GM20431 (cell line): ENCODE data around the gene ACTG1.

ENCODE experiments used
- in situ Hi-C: fragments of 300-500 bp; cut with MseI, MboI; formaldehyde crosslinking; loops from one replicate; pipeline ENCODE4 v1.15.0; 2020; ENCODE audit warnings: low sequenced_read_pairs; ENCODE audit not compliant: unreplicated experiment

Gene ACTG1

DNA sequence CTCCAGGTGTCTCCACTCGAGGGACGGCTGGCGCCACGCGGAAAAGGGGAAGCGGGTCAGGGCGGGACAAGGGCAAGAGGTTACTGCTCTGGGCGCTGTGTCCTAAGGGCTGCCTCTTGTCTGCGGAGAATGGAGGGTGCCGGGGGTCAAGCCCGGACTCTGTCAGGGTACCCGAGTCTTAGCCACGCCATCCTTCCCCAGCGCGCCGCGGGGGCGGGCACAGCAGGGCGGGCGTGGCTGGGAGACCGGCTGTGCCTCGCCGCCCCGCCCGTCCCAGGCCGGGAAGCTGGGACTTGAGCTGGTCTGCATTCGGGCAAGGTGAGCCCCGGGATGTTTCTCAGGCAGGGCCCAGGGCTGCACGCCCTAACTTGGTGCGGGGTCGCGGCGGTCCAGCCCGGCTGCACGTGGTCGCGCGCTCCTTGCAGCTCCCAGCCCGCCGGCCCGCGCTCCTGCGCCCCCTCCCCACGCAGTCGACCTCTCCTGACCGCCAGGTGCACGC is 6.2 kb upstream of the ACTG1 start:
- in situ Hi-C loops = no loop called here

DNA sequence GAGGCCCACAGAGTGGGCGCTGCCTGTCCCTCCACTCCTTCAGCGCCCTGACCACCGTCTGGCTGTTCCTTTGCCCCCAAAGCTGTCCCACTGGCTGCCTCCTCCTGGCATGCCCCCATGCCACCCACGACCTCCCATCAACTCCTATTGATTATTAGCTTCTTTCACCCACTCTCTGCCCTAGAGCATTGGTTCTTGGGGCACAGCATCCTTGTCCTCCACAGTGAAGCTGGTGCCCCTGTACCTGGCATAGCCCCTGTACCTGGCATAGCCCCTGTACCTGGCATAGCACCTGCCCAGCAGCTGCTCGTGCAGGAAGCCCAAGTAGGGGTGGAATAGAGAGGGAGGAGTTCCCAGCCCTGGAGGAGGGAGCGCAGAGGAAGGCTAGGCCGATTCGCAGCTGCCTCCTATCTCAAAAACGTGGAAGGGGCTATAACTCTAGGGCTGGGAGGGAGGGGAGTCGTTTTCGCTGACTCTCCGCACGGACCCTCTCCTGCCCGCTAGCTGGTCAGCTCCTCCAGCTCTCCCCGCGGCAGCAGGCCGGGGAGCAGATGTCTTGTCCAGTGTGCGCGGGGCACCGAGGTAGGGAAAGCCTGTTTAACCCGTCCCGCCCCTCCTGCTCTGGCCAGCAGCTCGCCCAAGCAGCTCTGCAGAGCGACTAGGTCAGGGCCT is 5.7 kb upstream of the ACTG1 start:
- in situ Hi-C loops = no loop called here

DNA sequence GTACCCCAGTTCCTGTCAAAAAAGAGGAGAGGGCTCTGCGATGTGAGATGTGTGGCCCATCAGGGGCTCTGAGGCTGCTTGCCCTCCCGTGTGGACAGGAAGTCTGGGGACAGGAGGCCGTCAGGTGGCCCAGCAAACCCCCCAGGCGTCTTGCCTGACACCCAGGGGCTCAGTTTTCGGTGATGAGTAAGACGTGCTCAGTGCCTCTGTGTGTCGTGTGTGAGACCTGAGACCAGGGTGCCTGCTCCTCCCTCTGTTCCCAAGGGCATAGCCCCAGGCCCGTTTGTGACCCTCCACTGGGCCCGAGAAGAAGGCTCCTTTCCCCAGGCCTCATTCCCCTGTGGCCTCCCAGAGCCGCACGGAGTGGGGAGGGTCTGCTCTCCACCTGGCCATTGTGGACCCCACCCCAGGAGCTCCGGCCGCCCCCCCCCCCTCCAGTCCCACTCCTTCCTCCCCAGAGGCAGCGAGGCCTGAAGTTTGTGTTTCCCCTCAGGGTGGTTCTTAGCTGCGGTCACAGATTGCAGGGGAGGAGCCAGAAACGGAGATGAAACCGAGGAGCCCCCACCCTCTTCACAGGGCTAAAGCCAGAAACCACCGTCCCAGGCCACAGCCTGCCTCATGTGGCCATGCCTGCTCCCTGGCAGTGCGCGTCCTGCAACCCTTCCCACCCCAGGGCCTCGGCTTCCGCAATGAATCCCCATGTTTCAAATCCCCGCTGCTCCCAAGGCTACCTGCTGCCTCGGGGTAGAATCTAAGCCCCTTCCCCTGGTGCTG is 4.9 kb upstream of the ACTG1 start:
- in situ Hi-C loops = no loop called here

DNA sequence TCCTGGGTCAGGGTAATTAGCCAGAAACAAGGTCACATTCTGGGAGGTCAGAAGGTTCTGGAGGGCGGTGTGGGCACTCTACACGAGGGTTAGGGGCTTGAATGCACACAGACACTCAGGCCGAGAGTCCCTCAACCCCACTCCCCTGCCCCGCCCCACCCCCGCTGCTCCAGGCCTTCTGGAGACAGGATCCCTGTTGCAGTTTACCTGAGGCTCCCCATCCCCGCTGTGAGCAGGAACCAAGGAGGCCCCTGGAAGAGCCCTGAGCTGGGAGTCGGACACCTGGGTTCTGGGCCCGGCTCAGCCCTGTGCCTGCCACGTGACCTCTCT is 4.4 kb upstream of the ACTG1 start:
- in situ Hi-C loops = no loop called here

DNA sequence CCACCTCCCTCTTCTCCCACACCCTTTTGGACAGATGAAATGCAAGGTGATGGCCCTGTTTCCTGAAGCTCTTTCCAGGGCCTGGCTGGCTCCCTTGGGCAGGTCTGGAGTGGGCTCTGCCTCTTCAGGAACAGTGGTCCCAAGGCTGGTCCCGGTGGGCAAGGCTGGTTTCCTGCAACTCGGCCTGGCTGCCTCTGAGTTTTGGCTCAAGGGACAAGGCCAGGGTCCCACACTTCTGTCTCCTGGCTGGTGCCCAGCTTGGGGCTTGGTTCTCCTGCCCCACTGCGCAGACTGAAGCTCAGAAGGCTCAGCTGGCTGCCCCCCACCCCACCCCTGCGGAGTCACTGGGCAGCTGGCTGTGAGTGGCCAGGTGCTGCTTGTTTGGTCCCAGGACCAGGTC is 3.8 kb upstream of the ACTG1 start:
- in situ Hi-C loops = no loop called here

DNA sequence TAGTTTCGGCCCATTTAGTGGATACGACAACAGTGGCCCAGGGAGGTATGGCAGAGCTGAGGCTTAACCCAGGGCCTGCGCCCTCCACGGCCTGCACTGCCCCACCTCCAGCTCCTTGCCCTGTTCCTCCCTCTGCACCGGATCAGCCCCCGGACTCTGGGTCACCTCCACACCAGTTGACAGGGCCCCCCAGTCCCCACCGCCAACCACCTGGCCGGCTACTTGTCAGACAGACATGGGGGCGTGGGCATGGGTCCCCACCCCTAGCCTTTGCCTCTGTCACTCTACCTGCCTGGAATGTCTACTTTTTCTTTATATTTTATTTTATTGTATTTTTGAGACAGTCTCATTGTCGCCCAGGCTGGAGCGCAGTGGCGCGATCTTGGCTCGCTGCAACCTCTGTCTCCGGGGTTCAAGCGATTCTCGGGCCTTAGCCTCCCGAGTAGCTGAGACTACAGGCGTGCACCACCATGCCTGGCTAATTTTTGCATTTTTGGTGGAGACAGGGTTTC is 3.0 kb upstream of the ACTG1 start:
- in situ Hi-C loops = no loop called here

DNA sequence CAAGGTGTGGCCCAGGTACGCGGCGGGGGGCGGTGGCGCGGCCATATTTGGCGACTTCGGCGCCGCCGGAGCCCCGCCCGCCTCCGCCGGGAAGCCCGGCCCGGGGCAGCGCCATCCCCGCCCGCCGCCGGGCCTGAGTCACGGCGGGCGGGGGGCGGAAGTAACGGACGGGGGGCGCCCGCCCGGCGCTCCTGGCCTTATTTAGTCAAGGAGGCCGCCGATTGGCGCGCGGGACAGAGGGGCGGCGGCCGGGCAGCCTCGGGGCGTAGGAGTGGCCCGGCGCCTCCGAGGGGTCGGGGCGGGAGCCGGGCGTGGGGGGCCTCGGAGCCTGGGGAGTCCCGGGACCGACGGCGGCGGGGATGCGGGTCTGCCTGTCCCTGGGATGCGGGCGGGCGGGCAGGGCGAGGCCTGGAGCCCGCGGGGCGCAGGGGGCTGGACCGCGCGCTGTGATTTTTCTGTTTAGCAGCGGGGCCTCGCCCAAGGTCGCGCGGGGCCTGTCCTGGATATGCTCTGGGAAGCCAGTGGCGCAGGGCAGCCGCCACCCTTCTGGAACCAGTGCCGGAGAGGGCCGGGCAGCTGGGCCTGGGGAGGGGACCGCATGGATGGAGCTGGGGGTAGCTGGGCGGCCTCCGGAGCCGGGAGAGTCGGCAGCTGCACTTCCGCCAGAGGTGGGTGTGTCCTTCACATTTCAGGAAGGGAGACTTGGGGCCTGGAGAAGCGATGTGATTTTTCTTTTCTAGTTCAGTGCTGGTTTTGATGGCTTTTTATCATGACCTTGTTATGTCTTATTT is 2.3 kb upstream of the ACTG1 start:
- in situ Hi-C loops = no loop called here

DNA sequence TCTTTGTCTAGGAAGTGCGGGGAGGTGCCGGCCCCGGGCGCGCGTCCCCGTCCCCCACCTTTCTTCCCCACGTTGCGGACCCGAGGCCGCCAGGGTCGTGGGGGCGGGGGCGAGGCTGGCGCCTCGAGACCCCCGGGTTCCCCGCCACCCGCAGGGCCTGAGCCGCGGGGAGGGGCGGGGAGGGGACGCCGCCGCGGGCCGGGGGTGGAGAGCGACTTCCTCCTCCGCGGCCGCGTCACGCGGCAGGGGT is 1.8 kb upstream of the ACTG1 start:
- in situ Hi-C loops = no loop called here

DNA sequence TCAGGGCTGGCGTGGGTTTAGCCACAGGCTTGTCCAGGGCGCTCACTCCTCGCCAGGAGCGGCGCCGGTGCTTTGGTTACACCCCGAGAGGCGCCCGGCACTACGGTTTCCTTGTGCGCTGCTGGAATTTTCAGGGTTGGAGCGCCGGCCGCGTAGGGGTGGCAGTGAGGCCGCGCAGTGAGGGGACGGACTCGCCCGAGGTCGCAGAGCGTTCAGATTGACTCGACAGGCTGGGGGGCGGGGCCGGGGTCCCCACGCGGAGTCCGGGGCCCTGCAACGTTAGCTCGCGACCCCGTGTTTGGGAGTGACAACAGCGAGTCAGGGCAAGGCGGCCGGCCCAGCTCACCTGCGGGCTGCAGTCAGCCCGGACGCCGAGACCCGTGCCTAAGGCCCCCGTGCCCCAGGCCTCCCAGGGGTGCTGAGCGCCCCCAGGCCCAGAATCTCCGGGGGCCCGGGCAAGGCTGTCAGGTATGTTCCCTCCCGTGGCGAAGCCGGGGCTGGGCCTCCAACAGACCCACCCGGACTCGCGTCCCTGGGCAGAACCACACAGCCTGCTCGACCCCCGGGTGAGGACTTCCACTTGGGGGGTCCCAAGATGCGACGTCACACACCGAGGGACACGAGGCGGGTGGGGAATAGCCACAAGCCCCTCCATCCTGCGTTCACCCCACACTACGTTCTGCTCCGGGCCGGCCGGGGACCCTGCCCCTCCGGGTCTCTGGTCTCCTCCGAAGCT is 1.3 kb upstream of the ACTG1 start:
- in situ Hi-C loops = no loop called here

DNA sequence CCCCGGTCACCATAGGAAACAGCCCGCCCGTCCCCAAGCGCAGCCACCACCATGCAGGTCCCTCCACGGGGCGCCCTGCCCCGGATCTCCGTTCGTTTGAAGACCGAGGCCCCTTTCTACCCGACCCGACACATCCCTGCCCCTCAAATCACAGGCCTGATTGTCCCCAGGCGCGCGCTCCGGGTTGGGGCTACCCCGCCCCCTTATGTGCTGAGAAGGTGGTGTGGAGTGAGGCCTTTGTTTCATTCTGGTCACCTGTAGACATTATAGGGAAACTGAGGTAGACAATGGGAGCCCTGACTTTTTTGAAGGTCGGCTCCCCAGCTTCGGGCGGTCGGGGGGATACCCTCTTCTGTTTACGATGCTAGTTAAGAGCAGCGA is 763 bp upstream of the ACTG1 start:
- in situ Hi-C loops = no loop called here

DNA sequence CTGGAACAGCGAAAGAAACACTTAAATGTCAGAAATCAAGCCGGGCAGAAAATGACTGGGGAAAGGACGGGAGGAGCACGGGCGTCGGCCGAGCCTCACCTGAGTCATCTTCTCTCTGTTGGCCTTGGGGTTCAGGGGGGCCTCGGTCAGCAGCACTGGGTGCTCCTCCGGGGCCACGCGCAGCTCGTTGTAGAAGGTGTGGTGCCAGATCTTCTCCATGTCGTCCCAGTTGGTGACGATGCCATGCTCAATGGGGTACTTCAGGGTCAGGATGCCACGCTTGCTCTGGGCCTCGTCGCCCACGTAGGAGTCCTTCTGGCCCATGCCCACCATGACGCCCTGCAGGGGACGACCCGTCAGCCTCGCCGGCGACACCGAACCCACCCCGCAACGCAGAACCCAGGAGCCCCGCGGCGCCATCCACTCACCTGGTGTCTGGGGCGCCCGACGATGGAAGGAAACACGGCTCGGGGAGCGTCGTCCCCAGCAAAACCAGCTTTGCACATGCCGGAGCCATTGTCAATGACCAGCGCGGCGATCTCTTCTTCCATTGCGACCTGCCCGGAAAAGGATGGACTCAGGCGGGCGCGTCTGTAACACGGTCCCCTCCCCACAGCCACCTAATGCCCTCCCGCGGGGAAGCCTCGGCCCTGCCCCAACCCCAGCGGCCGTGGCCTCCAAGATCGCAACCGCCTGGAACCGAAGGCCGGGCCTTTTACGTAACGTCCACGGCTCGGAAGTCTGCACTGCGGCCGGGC is 616 bp downstream of the ACTG1 start:
- in situ Hi-C loops = no loop called here

DNA sequence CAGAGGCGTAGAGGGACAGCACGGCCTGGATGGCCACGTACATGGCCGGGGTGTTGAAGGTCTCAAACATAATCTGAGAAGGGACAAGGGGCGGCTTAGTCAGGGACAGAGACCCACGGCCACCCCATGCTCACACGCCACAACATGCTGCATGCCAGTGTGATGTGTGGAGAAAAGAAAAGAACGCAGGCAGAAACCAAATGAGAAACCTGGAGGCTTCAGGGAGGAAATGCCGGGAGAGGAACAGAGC is 1.1 kb downstream of the ACTG1 start:
- in situ Hi-C loops = no loop called here

DNA sequence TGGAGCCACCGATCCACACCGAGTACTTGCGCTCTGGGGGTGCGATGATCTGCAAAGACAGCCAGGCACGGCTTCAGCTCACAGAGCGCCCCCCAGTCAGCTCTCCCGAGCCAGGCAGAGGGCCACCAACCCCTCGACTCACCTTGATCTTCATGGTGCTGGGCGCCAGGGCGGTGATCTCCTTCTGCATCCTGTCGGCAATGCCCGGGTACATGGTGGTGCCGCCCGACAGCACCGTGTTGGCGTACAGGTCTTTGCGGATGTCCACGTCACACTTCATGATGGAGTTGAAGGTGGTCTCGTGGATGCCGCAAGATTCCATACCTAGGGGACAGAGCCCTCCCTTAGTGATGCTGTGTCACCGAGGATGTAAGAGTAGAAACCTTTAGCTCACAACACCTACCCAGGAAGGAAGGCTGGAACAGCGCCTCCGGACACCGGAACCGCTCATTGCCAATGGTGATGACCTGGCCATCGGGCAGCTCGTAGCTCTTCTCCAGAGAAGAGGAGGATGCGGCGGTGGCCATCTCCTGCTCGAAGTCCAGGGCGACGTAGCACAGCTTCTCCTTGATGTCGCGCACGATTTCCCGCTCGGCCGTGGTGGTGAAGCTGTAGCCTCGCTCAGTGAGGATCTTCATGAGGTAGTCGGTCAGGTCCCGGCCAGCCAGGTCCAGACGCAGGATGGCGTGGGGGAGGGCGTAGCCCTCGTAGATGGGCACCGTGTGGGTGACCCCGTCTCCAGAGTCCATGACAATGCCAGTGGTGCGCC is 1.6 kb downstream of the ACTG1 start:
- in situ Hi-C loops = no loop called here

DNA sequence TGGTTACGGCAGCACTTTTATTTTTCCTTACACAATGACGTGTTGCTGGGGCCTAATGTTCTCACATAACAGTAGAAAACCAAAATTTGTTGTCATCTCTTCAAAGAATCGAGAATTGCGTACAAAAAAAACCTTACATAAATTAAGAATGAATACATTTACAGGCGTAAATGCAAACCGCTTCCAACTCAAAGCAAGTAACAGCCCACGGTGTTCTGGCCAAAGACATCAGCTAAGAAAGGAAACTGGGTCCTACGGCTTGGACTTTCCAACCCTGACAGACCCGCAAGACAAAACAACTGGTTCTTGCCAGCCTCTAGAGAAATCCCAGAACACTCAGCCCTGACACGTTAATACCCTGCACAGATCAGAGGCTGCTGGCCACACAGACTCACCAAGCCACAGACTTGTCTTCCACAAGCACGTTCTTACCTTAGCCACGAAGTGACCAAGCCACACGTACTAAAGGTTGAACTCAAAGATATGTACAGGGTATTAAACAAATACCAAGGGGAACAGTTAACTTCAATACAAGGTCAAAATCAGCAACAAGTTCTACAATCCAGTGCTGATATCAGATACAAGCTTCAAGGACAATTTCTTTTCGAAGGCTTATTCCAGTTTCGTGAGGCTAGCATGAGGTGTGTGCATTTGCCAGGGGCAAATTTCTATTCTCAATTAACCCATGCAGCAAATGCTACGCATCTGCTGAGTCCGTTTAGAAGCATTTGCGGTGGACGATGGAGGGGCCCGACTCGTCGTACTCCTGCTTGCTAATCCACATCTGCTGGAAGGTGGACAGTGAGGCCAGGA is 2.4 kb downstream of the ACTG1 start:
- in situ Hi-C loops = no loop called here

DNA sequence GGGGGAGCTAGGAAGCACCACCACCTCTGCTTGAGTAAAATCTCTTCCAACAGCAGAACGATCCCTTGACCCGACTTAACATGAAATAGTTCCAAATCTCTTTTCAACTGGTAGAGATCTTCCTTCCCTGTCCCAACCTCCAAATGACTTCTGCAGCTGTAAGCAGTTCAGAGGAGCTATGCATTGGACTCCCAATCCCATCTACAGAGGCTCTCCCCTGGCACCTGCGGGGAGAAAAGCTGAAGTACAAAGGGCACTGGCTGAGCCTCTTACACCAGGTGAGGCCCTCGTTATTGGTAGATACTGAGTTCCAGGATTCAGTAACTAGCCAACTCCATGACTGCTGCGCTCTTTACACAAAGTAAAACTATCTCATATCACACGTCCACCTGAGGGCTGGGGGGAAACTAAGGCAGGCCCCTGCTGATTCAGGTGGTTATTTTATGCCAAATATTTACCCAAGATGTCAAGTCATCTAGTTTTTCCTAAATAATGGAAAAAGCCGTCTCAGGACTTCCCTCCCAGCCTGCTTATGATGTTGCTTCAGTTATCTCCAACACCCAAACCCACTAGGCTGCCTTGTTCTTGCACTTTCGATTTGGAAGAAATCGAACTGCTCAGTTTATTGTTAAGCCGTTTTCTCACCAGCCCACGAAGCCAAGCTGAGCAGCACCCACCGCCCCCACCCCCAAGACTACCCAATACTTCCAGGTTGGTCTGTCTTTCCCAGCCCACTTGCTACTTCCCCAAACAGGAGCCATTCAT is 3.2 kb downstream of the ACTG1 start:
- in situ Hi-C loops = no loop called here

DNA sequence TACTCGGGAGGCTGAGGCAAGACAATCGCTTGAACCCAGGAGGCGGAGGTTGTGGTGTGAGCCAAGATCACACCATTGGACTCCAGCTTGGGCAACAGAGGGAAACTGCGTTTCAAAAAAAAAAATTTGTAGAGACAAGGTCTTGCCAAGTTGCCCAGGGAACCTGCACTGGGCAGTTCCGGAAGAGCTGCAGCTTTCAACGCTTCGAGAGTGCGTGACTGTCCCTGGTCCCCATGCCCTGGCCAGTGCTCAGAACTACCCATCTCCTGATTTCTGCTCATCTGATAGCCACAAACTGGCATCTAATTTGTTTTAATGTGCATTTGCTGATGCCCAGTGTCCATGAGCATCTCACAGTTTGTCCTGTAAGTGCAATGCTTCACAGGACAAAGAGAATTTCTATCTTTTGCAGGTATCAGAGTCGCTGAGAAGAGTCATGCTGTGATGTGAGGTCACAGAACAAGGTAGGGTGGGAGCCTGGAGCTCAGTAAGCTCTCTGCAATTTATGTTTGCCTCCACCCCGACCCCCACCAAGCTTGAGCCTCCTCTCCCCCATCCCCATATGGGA is 3.9 kb downstream of the ACTG1 start:
- in situ Hi-C loops = no loop called here

DNA sequence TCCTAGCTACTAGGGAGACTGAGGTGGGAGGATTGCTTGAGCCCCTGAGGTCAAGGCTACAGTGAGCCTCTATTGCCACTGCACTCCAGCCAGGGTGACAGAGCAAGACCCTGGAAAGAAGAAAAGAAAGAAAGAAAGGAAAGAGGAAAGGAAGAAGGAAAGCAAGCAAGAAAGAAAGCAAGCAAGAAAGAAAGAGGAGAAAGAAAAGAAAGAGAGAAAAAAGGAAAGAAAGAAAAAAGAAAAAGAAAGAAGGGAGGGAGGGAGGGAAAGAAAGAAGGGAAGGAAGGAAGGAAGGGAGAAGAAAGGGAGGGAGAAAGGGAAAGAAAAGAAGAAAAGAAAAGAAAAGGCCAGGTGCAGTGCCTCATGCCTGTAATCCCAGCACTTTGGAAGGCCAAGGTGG is 9.0 kb downstream of the ACTG1 start:
- in situ Hi-C loops = no loop called here
